HG02981 (cell line): ENCODE data around the gene CAPZA3.
"Not testable (repeated sequence)": the region's sequence is repeated elsewhere in the genome, so short reads cannot be mapped to it uniquely, and the experiment has no call there.

Experiments used
- ATAC-seq: cut with Tn5 transposase; IDR thresholded peaks from one replicate; pipeline ENCODE4 v1.9.1; 2021; ENCODE audit warnings: mild to moderate bottlenecking, moderate library complexity; ENCODE audit not compliant: unreplicated experiment

CAPZA3 gene

GRCh38 chr12:18737819-18738218, at the start of gene CAPZA3, which contains the start of gene PLCZ1:
TSS of gene CAPZA3 (plus strand) at chr12:18738119. CDS start at chr12:18738269, 150 bp downstream.
TSS of gene PLCZ1 (minus strand) at chr12:18738012. CDS start at chr12:18737371, 641 bp downstream.
- ATAC-seq, result no peak

GRCh38 chr12:18689771-18690170, 48.1 kb upstream of the CAPZA3 start:
- no peak for ATAC-seq

- no peak for ATAC-seq
Measured at GRCh38 chr12:18690653-18691052, 47.3 kb upstream of the CAPZA3 start.

GRCh38 chr12:18693986-18694385, 43.9 kb upstream of the CAPZA3 start:
- not testable (repeated sequence) for ATAC-seq

GRCh38 chr12:18696971-18697602, 40.8 kb upstream of the CAPZA3 start:
- no peak for ATAC-seq

- ATAC-seq, result no peak
Measured at GRCh38 chr12:18700271-18700670, 37.6 kb upstream of the CAPZA3 start.

- no peak for ATAC-seq
Measured at GRCh38 chr12:18703321-18703720, 34.6 kb upstream of the CAPZA3 start.

GRCh38 chr12:18703911-18704310, 34.0 kb upstream of the CAPZA3 start:
- no peak for ATAC-seq

- no peak for ATAC-seq
Measured at GRCh38 chr12:18706798-18707197, 31.1 kb upstream of the CAPZA3 start.

GRCh38 chr12:18716236-18716635, 21.7 kb upstream of the CAPZA3 start:
- ATAC-seq, result no peak

GRCh38 chr12:18718462-18718861, 19.5 kb upstream of the CAPZA3 start:
- no peak for ATAC-seq

GRCh38 chr12:18719922-18720510, 17.9 kb upstream of the CAPZA3 start:
- no peak for ATAC-seq

- ATAC-seq, result no peak
Measured at GRCh38 chr12:18720690-18721089, 17.2 kb upstream of the CAPZA3 start.

GRCh38 chr12:18721452-18721851, 16.5 kb upstream of the CAPZA3 start:
- ATAC-seq, result no peak

- no peak for ATAC-seq
Measured at GRCh38 chr12:18723752-18724151, 14.2 kb upstream of the CAPZA3 start.

- no peak for ATAC-seq
Measured at GRCh38 chr12:18731156-18731555, 6.8 kb upstream of the CAPZA3 start.

- ATAC-seq, result no peak
Measured at GRCh38 chr12:18747895-18748294, 10.0 kb downstream of the CAPZA3 start.

GRCh38 chr12:18749386-18749957, 11.6 kb downstream of the CAPZA3 start:
- ATAC-seq, result no peak

GRCh38 chr12:18750085-18750484, 12.2 kb downstream of the CAPZA3 start:
- ATAC-seq, result no peak

GRCh38 chr12:18751866-18752265, 13.9 kb downstream of the CAPZA3 start:
- ATAC-seq, result no peak

GRCh38 chr12:18752280-18752920, 14.5 kb downstream of the CAPZA3 start:
- ATAC-seq, result no peak

- ATAC-seq, result no peak
Measured at GRCh38 chr12:18752947-18753346, 15.0 kb downstream of the CAPZA3 start.
